ENCODE measurements around the gene TMEFF1. TPM values are rescaled to one million over a fixed set of nuclear protein-coding genes. Genes with fewer than 3 reads are reported as not detected.

Gene TMEFF1
- total and polyA plus RNA-seq, 10 of the 15 experiments (the other 5 are each of a cell fraction or from before 2014, with no cell fraction given), result 0.03 to 0.55 (median 0.11) TPM; not detected in 3

DNA sequence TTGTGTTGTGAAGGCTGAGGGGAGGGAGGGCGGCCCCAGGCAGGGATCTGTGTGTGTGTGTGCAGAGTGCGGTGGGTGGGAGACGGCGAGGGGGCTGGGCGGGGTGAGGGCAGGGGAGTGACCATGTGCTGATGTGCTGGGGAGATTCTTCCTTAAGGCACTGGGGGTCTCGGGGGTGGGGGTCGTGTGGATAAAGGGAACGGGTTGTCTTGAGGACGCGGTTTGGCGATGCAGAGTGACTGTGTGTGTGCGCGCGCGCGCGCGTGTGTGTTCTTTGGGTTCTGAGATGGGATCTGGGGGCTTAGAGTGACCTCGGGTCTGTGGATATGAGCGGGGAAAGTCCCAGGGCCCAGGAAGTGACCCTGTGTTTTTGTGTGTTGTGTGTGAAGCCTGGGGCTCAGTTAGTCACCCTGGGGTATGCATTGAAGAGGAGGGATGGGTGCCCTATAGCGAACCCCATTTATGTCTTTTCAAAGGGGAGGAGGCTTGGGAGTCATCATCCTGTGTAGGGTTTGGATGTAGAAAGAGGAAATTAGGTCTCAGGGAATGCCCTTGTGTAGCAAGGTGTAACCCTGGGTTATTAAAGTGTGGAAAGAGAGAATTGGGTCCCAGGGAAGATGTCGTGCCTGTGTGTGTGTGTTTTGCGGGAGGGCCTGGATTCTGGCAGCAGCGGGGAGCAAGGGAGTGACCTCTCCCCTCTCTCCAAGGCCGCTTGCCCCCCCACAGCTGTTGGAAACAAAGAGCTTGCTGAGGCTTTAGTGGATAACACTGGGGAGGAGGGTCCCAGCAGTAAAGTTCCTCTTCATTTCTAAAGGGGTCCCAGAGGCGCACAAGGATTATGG is 1.4 kb downstream of the TMEFF1 start:
- intact Hi-C loops (cut with micrococcal nuclease; ENCODE audit: unreplicated experiment) (no loop called here), in situ Hi-C loops (cut with MboI) (no loop called here)
- H3K27me3 ChIP-seq (replicated peaks in 1 of 2; ENCODE audit: control insufficient read depth in 2 of 2, insufficient read depth in 2 of 2, low read length in 1 of 2), result peaks cover 2 to 7% of the 10 kb centered on the region in 2 experiments; a peak in 3 of 4 replicates
- RAD21 ChIA-PET (ENCODE audit: unreplicated experiment), result no interaction called here
- peak overlapping the region; percentile 67; the same call in 1 of the 2 replicates for H3K4me3 ChIP-seq
- no peak for TF ChIP-seq IKZF2 (IDR thresholded peaks at IDR 0.05)
- POLR2A ChIA-PET, result no interaction called here
- ATAC-seq, result no peak
- BruUV-seq (replicated peaks), result no TSS peak
- CTCF ChIA-PET, result no interaction called here
- H3K9me3 ChIP-seq (replicated peaks; ENCODE audit: control insufficient read depth, insufficient read depth, low read length), result no peaks in the 10 kb centered on the region
- FAIRE-seq, result no peak
- H3K4me1 ChIP-seq (ENCODE audit: control insufficient read depth, insufficient read depth, low read length), result no peaks in the 10 kb centered on the region
- SMC1A ChIA-PET (ENCODE audit: uncharacterized antibody, unreplicated experiment), result no interaction called here
- H2AFZ ChIP-seq (ENCODE audit: control insufficient read depth, low read depth, low read length), result no peak overlapping the region
- no peaks in the 10 kb centered on the region for H3K79me2 ChIP-seq (ENCODE audit: control insufficient read depth, insufficient read depth, low read length)
- DNase-seq (ENCODE audit: low read depth, low spot score), result no peak
- H4K20me1 ChIP-seq (ENCODE audit: control insufficient read depth, insufficient read depth), result no peaks in the 10 kb centered on the region
- H3K4me2 ChIP-seq (ENCODE audit: control insufficient read depth, insufficient read depth), result peak overlapping the region; percentile 84
- WGBS (ENCODE audit: insufficient coverage, insufficient replicate concordance, low lambda C conversion rate, missing lambda C conversion rate), result 42% methylated on average over 21 of the region's 26 CpGs
- no peaks in the 10 kb centered on the region for H3K36me3 ChIP-seq (ENCODE audit: control insufficient read depth in 2 of 2, insufficient read depth in 2 of 2, low read length in 1 of 2)
- no peak overlapping the region for H3K27ac ChIP-seq (ENCODE audit: control insufficient read depth, insufficient read depth)
- no peak overlapping the region for H3K9ac ChIP-seq (ENCODE audit: control insufficient read depth, insufficient read depth, low read length)

DNA sequence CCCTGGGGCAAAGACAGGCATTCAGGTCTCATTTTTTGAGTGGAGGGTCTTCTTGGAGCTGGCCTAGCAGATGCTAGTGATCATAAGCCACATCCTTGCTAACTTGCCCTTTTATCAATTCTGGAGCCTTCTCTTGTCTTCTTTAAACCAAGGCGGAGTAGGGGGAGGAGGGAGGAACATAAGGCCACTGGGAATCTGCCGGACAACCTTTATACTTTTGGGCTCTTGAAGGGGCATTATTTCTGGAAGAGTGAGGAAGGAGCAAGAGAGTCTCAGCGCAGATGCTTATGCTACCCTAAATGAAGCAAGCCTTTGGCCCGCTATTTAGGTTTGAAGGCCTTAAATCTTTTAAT is 2.0 kb downstream of the TMEFF1 start:
- ATAC-seq (no peak), FAIRE-seq (no peak), DNase-seq (ENCODE audit: low read depth, low spot score) (no peak)
- TF ChIP-seq MTA2 (IDR thresholded peaks at IDR 0.05; ENCODE audit: low read depth), result no peak
- TF ChIP-seq CHD4 (IDR thresholded peaks at IDR 0.05), result no peak
- no peak overlapping the region for H3K27ac ChIP-seq (ENCODE audit: control insufficient read depth, insufficient read depth)
- no peaks in the 10 kb centered on the region for H3K4me1 ChIP-seq (ENCODE audit: control insufficient read depth, insufficient read depth, low read length)
- no peaks in the 10 kb centered on the region for H3K79me2 ChIP-seq (ENCODE audit: control insufficient read depth, insufficient read depth, low read length)
- CTCF ChIA-PET, result no interaction called here
- H2AFZ ChIP-seq (ENCODE audit: control insufficient read depth, low read depth, low read length), result no peak overlapping the region
- intact Hi-C loops (cut with micrococcal nuclease; ENCODE audit: unreplicated experiment), result no loop called here
- no peaks in the 10 kb centered on the region for H3K9me3 ChIP-seq (replicated peaks; ENCODE audit: control insufficient read depth, insufficient read depth, low read length)
- H3K4me3 ChIP-seq, result no peak overlapping the region
- no peaks in the 10 kb centered on the region for H4K20me1 ChIP-seq (ENCODE audit: control insufficient read depth, insufficient read depth)
- H3K9ac ChIP-seq (ENCODE audit: control insufficient read depth, insufficient read depth, low read length), result no peak overlapping the region
- no peaks in the 10 kb centered on the region for H3K36me3 ChIP-seq (ENCODE audit: control insufficient read depth in 2 of 2, insufficient read depth in 2 of 2, low read length in 1 of 2)
- no TSS peak for BruUV-seq (replicated peaks)
- POLR2A ChIA-PET, result no interaction called here
- in situ Hi-C loops (cut with MboI), result no loop called here
- SMC1A ChIA-PET (ENCODE audit: uncharacterized antibody, unreplicated experiment), result no interaction called here
- RAD21 ChIA-PET (ENCODE audit: unreplicated experiment), result no interaction called here
- peaks cover 2 to 7% of the 10 kb centered on the region in 2 experiments; a peak in 3 of 4 replicates for H3K27me3 ChIP-seq (replicated peaks in 1 of 2; ENCODE audit: control insufficient read depth in 2 of 2, insufficient read depth in 2 of 2, low read length in 1 of 2)
- H3K4me2 ChIP-seq (ENCODE audit: control insufficient read depth, insufficient read depth), result no peak overlapping the region
- 79% methylated on average over 4 of the region's 4 CpGs for WGBS (ENCODE audit: insufficient coverage, insufficient replicate concordance, low lambda C conversion rate, missing lambda C conversion rate)

All from GM12878 (cell line).